Suprapubic skin (tissue), 4 donors: Measurements from ENCODE around the gene NRARP. TPM values are rescaled to one million over a fixed set of nuclear protein-coding genes. Genes with fewer than 3 reads are reported as not detected.
A peak's percentile ranks its signal among the peaks of the same experiment; 100 is the strongest.

Source experiments
- DNase-seq, 2 donors: peaks; one replicate each; pipeline ENCODE4 v3.0.0-alpha.2; 2019; ENCODE audit warnings: low spot score in 2 of 2
- H3K27ac ChIP-seq: fragments of 200-600 bp; sonication (generic); one replicate; pipeline ENCODE4 v1.5.1; 2019
- H3K27me3 ChIP-seq: fragments of 200-600 bp; sonication (generic); one replicate; pipeline ENCODE4 v1.5.1; 2019
- H3K36me3 ChIP-seq: fragments of 200-600 bp; sonication (generic); one replicate; pipeline ENCODE4 v1.5.1; 2019
- H3K4me1 ChIP-seq: fragments of 200-600 bp; sonication (generic); one replicate; pipeline ENCODE4 v1.5.1; 2019
- H3K4me3 ChIP-seq: fragments of 200-600 bp; sonication (generic); one replicate; pipeline ENCODE4 v1.5.1; 2019; ENCODE audit warnings: mild to moderate bottlenecking
- H3K9me3 ChIP-seq: fragments of 200-600 bp; sonication (generic); one replicate; pipeline ENCODE4 v1.5.1; 2019
- CTCF ChIP-seq, 2 donors: fragments of 200-600 bp in 1 of 2; fragments of 450-650 bp in 1 of 2; sonication (generic) in 1 of 2; IDR thresholded peaks; one replicate each; pipeline ENCODE4 v1.5.1; 2016 to 2019; ENCODE audit warnings: antibody characterized with exemption in 2 of 2, mild to moderate bottlenecking in 1 of 2, moderate library complexity in 1 of 2
- EP300 ChIP-seq: sonication (generic); formaldehyde crosslinking; IDR thresholded peaks from one replicate; pipeline ENCODE4 v1.6.1; 2017; ENCODE audit warnings: antibody characterized with exemption
- POLR2A ChIP-seq, 2 donors: fragments of 450-650 bp; IDR thresholded peaks; one replicate each; pipeline ENCODE4 v1.6.1; 2017; ENCODE audit warnings: antibody characterized with exemption in 2 of 2, mild to moderate bottlenecking in 2 of 2, moderate library complexity in 2 of 2
- POLR2AphosphoS5 ChIP-seq, 3 donors: sonication (generic); formaldehyde crosslinking; IDR thresholded peaks; one replicate each; pipeline ENCODE4 v1.6.1; 2017; ENCODE audit warnings: antibody characterized with exemption in 3 of 3
- WGBS: methylation state at CpG from one replicate; pipeline ENCODE4 v1.1.5; 2018; 5-methylcytosine and 5-hydroxymethylcytosine counted together
- total RNA-seq, 4 donors: library from RNA; depleted of rRNA; stranded (reverse); fragments of >200 nt; gene quantifications; one replicate each; pipeline ENCODE4 v1.1.0, GENCODE V29; 2016

Gene NRARP
- total RNA-seq, 4 donors from 2014 or later: 25.3 to 69.0 (median 65.5) TPM

- Histone ChIP-seq H3K27me3 (peaks cover 44% of the 10 kb centered on the region), H3K4me1 (peaks cover 69% of the 10 kb centered on the region), H3K9me3 (no peaks in the 10 kb centered on the region), H3K4me3 (peak within 1 kb of the TSS; percentile 47), H3K36me3 (peaks cover 9% of the 10 kb centered on the region), H3K27ac (peak within 1 kb of the TSS; percentile 62)
- TF ChIP-seq CTCF (IDR thresholded peaks at IDR 0.05) (no peak), POLR2AphosphoS5 (IDR thresholded peaks at IDR 0.05) (no peak), EP300 (no peak), POLR2A (IDR thresholded peaks at IDR 0.05) (no peak)
- WGBS: 12% methylated on average over 14 of the region's 25 CpGs
- peak; percentile 90 to 93 for DNase-seq
Observed at GRCh38 chr9:137277329-137278041, 24.6 kb downstream of the NRARP start, which contains the start of gene TOR4A. Gene TOR4A (plus strand): TSS chr9:137277726. CDS start chr9:137278690, 964 bp downstream.

GRCh38 chr9:137276473-137277328, 25.4 kb downstream of the NRARP start:
- Histone ChIP-seq H3K27me3 (peaks cover 44% of the 10 kb centered on the region), H3K27ac (peak overlapping the region; percentile 62), H3K4me3 (peak overlapping the region; percentile 47), H3K9me3 (no peaks in the 10 kb centered on the region), H3K4me1 (peaks cover 77% of the 10 kb centered on the region), H3K36me3 (peaks cover 15% of the 10 kb centered on the region)
- TF ChIP-seq POLR2A (IDR thresholded peaks at IDR 0.05): no peak
- WGBS: 30% methylated on average over 14 of the region's 30 CpGs
- peak in 1 of 2 donors; percentile 75 for DNase-seq

- H3K4me3 ChIP-seq: no peak overlapping the region
- H3K27me3 ChIP-seq: peaks cover 36% of the 10 kb centered on the region
- WGBS: 74% methylated on average over 21 of the region's 24 CpGs
Observed at GRCh38 chr9:137275588-137276472, 26.2 kb downstream of the NRARP start.

GRCh38 chr9:137275203-137275587, 26.9 kb downstream of the NRARP start:
- H3K4me3 ChIP-seq: no peak overlapping the region
- TF ChIP-seq CTCF (IDR thresholded peaks at IDR 0.05) (no peak), POLR2A (IDR thresholded peaks at IDR 0.05) (no peak), POLR2AphosphoS5 (IDR thresholded peaks at IDR 0.05) (no peak), EP300 (no peak)
- WGBS: 84% methylated on average over 10 of the region's 10 CpGs

More at GRCh38 chr9:137275588-137276472, 26.2 kb downstream of the NRARP start:
- TF ChIP-seq POLR2A (IDR thresholded peaks at IDR 0.05) (no peak), POLR2AphosphoS5 (IDR thresholded peaks at IDR 0.05) (no peak), CTCF (IDR thresholded peaks at IDR 0.05) (no peak), EP300 (no peak)
- peak in 1 of 2 donors; percentile 62 for DNase-seq
- Histone ChIP-seq H3K27ac (no peak overlapping the region), H3K9me3 (no peaks in the 10 kb centered on the region), H3K4me1 (peaks cover 81% of the 10 kb centered on the region), H3K36me3 (peaks cover 15% of the 10 kb centered on the region)

GRCh38 chr9:137273611-137274320, 28.3 kb downstream of the NRARP start:
- WGBS: 55% methylated on average over 5 of the region's 15 CpGs
- Histone ChIP-seq H3K9me3 (no peaks in the 10 kb centered on the region), H3K4me1 (peaks cover 86% of the 10 kb centered on the region), H3K36me3 (peaks cover 21% of the 10 kb centered on the region), H3K27me3 (peaks cover 15% of the 10 kb centered on the region), H3K4me3 (no peak overlapping the region), H3K27ac (peak overlapping the region; percentile 74)
- DNase-seq: peak in 1 of 2 donors; percentile 67
- no peak for TF ChIP-seq POLR2AphosphoS5 (IDR thresholded peaks at IDR 0.05)
- no peak for TF ChIP-seq POLR2A (IDR thresholded peaks at IDR 0.05)
- TF ChIP-seq CTCF (IDR thresholded peaks at IDR 0.05): no peak
- TF ChIP-seq EP300: no peak

More at GRCh38 chr9:137275203-137275587, 26.9 kb downstream of the NRARP start:
- H3K27me3 ChIP-seq: peaks cover 29% of the 10 kb centered on the region
- no peaks in the 10 kb centered on the region for H3K9me3 ChIP-seq
- peak in 1 of 2 donors; percentile 62 for DNase-seq
- no peak overlapping the region for H3K27ac ChIP-seq
- H3K4me1 ChIP-seq: peaks cover 78% of the 10 kb centered on the region
- peaks cover 15% of the 10 kb centered on the region for H3K36me3 ChIP-seq
